NCI-H1694 (cell line): Measurements from ENCODE around the gene RBM6.

Experiments used
- DNase-seq: peaks from one replicate; lab custom pipeline; 2025; lab: John Stamatoyannopoulos, UW

Gene RBM6

GRCh38 chr3:50095352-50095998 is 155.5 kb downstream of the RBM6 start:
- no peak for DNase-seq

GRCh38 chr3:50100386-50100785 is 160.4 kb downstream of the RBM6 start:
- DNase-seq, result no peak

- DNase-seq, result no peak
Measured at GRCh38 chr3:50100956-50101845, 161.3 kb downstream of the RBM6 start.

GRCh38 chr3:50102558-50102957 is 162.6 kb downstream of the RBM6 start:
- DNase-seq, result no peak

GRCh38 chr3:50111757-50112156 is 171.8 kb downstream of the RBM6 start:
- no peak for DNase-seq

GRCh38 chr3:50112462-50112861 is 172.5 kb downstream of the RBM6 start:
- peak; percentile 7 for DNase-seq

- DNase-seq, result no peak
Measured at GRCh38 chr3:50117120-50117519, 177.2 kb downstream of the RBM6 start.

GRCh38 chr3:50118237-50118636 is 178.3 kb downstream of the RBM6 start:
- DNase-seq, result no peak

- DNase-seq, result no peak
Measured at GRCh38 chr3:50119786-50120185, 179.8 kb downstream of the RBM6 start.

- no peak for DNase-seq
Measured at GRCh38 chr3:50120364-50121071, 180.6 kb downstream of the RBM6 start.

GRCh38 chr3:50121072-50122032 is 181.4 kb downstream of the RBM6 start:
- DNase-seq, result peak; percentile 31

- DNase-seq, result no peak
Measured at GRCh38 chr3:50122071-50122470, 182.1 kb downstream of the RBM6 start.

GRCh38 chr3:50122661-50123391 is 182.9 kb downstream of the RBM6 start:
- DNase-seq, result no peak

GRCh38 chr3:50123394-50124051 is 183.6 kb downstream of the RBM6 start:
- no peak for DNase-seq

GRCh38 chr3:50124052-50124799 is 184.3 kb downstream of the RBM6 start:
- no peak for DNase-seq

- no peak for DNase-seq
Measured at GRCh38 chr3:50124800-50125178, 184.8 kb downstream of the RBM6 start.

GRCh38 chr3:50125541-50126286 is 185.8 kb downstream of the RBM6 start:
- no peak for DNase-seq

- DNase-seq, result no peak
Measured at GRCh38 chr3:50126287-50127211, 186.6 kb downstream of the RBM6 start.
